Left lobe of liver (tissue), 2 donors: ENCODE measurements around the gene MISFA. TPM values are rescaled to one million over a fixed set of nuclear protein-coding genes. Genes with fewer than 3 reads are reported as not detected.
"Not testable (repeated sequence)": the region's sequence is repeated elsewhere in the genome, so short reads cannot be mapped to it uniquely, and the experiment has no call there.

Experiments used
- ATAC-seq: fragments of 200-7000 bp; cut with Tn5 transposase; one replicate; pipeline ENCODE4 v1.9.1; 2020; ENCODE audit warnings: mild to moderate bottlenecking, moderate library complexity
- DNase-seq: peaks from one replicate; pipeline ENCODE4 v3.0.0-alpha.2; 2020; ENCODE audit warnings: low spot score
- total RNA-seq: library from RNA; stranded (reverse); gene quantifications from one replicate; pipeline ENCODE4 v1.2.1, GENCODE V29; 2021
- donor health status: DM: no; HTN: no; CAD: no; lungs with moderate emphysema.
- donor health status: DM: no; HTN: yes; CAD: no.

The MISFA gene
- total RNA-seq, 1 donor from 2014 or later, result 1.2 TPM

DNA sequence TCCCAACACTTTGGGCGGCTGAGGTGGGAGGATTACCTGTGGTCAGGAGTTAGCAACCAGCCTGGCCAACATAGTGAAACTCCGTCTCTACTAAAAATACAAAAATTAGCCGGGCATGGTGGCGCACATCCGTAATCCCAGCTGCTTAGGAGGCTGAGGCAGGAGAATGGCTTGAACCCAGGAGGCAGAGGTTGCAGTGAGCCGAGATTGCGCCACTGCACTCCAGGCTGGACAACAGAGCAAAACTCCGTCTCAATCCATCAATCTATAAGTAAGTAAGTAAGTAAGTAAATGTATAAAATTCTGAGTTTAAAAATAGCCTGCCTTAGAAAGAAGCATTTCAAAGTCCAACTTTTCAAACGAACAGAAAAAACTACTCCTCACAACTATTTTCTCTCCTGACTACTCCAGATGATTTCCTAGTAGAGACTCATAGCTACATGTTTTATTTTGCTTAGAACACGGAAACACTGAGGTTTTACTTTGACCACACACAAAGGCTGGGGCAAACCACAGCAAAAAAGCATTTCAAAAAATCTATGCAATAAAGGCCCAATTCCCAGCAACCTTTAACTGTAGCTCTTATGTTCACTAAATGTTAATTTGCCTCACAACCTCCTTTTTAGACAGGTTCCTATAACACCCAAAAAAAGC is 18.2 kb downstream of the MISFA start:
- no peak for DNase-seq
- no peak for ATAC-seq

DNA sequence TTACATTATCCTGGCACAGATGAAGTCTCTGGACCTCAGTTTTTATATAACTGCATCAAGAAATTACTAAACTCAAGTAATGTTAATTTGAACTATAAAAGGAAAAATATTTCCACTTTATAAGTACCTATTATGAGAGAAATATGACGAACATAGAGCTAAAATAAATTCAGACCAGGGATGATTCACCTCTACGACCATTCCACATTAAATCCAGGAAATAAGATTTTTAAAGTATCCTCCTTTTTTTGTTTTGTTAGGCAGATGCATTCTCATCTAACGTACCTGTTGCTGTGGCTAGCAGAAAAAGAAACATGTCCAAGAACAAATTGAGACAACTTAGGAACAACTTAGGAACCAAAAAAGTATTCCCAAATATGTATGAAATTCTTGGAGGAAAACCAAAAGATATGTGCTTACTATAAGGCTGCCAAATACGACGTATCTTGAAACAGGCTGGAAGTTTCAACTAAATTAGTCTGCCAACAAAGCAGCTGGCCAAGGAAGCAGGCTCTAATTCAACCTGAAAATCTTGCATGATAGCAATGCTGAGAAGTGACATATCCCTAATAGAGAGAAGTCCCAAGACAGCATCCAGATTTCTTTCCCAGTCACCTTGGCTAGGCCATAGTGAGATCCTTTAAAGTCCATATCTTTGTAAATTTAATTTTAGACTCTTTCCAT is 18.9 kb downstream of the MISFA start:
- DNase-seq (no peak), ATAC-seq (peak; percentile 15)

DNA sequence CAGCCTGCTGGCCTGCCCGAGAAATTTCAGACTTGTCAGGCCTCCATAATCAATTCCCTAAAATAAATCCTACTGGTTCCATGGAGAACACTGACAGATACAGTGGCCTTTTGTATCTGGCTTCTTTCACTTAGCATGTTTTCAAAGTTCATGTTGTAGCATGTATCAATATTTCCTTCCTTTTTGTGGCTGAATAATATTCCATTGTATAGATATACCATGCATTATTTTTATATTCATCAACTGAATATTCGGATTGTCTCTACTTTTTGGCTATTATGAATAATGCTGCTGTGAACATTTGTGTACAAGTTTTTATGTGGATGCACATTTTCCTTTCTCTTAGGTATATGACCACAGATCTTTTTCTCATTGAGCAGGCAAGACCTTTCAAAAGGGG is 24.1 kb downstream of the MISFA start:
- no peak for DNase-seq
- no peak for ATAC-seq

DNA sequence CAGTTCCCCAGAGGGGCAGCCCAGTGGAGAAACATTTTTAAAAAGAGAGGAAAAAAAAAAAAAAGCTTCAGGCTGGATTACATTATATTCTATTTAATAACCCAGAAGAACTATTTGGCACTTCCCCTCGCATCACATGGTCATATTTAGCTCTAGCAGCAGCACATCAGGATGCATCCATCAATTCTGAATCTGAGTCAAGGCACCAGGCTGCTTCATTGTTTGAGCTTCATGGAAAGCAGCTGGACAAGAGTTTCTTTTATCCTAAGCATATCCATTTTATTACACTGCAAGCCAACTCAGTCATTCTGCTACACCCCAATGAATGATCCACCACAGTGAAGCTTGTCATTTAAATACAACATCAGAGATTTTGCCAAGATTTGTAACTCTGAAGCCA is 24.6 kb downstream of the MISFA start:
- DNase-seq, result no peak
- no peak for ATAC-seq

DNA sequence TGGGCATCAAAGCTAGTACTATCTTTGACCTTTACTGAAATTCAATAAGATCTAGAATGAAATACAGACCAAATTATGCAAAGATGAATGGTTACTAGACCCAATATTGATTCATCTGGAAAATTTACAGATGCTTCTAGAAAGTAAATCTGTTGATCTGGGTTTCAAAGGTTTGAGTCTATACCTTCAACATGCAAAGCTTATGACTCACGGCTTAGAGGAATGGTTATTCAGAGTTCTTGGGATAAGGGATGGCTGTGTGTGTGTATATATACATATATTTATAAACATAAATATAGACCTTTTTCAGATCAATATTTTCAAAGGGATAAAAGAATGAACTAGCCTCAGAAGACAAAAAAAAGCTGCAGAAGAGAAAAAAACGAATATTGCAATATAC is 33.3 kb downstream of the MISFA start:
- ATAC-seq, result no peak
- no peak for DNase-seq

DNA sequence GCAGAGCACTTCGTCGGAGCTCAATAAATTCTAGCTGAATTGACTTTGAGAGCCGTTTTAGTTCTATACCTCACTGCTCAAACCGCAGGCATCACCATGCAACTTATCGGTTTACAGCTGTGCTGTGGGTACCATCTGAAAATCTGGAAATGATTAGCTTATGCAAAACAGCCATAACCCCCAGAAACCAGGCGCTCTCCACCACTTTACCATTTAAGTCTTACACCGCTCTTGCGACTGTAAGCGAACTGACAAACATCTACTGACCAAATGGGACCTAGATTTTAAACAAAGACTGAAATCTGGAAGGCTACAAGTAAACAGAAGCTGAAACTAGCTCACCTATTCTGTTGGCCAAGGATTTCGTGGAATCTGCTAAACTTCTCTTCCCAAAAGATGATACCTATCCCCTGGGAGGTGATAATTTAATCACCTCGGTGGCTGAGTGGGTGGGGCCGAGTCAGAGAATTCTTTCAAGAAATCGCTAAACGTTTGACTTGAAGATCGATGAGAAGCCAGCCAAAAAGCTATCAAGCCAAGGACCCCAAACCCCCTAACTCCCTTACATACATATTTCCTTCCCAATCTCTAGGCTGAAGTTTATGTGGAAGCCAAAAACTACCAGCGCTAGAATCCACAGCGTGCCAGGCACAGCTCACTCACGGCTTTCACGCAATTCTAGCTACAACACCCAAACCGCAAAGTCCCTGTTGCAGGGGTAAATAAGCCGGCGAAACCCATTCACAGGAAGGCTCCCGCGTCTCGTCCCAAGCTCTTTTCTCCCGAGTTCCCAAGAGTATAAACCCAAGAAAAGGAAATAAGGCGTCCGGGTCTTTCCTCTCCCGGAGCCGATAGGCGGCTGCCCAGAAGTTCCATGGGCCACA is 33.9 kb downstream of the MISFA start:
- ATAC-seq (no peak), DNase-seq (no peak)

DNA sequence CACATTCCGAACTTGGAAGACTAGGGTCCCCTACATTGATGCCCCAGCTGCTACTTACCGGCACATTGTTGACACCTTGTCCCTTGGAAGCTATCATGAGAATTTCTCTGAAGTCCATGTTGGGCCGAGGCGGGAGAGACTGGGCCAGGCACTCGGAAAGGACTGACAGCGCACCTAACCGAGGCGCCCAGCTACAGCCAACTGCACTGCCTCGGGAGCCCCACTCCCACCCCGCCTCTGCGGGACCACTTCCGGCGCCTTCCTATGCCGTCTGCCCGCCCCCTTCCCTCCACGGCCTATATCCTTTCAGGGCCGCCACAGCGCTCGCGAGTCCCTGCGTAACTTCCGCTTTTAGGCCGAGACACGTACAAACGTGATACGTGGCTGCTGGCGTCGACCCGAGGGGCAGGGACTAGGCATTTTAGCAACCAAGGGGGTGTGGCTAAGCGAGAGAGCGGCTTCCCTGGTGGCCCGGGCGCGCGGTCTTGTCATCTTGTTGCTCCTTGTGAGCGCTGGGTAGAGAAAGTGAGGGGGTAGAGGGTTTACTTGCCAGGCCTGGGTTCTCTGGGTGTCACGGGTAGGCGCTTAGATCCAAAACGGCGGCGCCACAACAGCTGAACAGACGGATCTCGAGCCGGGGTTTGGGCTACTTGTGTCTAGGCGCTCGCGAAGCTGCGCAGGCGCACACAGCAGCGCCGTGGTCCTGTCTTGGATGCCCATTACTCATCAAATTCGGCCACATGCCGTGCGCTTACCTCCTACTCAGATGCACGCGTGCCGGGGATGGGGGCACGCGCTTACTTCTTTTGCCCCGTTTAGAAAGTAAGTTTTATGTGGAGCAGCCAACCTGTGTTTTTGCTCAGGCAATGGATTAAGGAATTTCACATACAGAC is 34.8 kb downstream of the MISFA start, which contains the start of gene SPTY2D1:
SPTY2D1 (minus strand) TSS at position 203 of the 893 bp plus-strand sequence; CDS start at position 118, 85 bp downstream.
- ATAC-seq (peak; percentile 98), DNase-seq (peak; percentile 99)

DNA sequence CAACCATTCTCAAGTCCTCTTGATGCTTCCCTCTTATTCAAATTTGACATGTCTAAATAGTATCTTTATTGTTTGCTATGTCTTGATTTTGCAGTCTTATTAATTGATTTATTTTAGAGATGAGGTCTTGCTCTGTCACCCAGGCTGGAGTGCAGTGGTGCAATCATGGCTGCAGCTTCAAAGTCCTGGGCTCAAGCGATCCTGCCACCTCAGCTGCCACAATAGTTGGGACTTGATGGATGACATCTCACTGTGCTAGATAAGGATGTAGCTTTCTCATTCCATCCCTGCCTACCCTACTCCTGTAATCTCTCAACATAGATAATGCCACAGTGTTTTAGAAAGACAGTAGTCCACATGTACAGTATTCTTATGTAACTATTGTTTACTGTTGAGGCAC is 42.1 kb downstream of the MISFA start:
- ATAC-seq, result no peak
- DNase-seq, result no peak

DNA sequence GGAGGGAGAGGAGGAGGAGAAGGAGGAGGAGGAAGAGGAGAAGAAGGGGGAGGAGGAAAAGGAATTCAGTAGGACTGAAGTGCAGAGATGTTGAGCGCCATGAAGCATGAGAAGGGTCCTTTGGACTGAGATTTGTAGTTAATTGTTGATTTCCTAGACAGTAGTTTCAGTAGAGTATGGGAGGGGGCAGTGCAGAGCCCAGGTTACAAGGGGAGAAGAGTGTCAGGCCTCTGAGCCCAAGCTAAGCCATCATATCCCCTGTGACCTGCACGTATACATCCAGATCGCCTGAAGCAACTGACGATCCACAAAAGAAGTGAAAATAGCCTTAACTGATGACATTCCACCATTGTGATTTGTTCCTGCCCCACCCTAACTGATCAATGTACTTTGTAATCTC is 43.4 kb downstream of the MISFA start:
- DNase-seq, ATAC-seq: not testable (repeated sequence)

DNA sequence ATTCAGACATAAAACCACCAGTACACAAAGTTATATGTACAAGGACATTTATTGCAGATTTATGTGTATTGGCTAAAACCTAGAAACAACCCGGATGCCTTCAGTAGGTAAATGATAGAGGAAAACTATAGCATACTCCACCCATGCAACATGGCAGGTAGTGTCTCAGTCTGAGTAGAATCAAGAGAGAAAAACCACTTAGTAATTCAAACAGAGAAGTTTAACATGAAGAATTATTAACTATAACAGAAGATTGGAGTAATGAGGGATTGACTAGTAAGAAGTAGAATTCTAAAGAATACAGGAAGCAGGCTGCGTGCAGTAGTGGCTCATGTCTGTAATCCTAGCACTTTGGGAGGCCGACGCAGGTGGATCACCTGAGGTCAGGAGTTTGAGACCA is 50.8 kb downstream of the MISFA start:
- ATAC-seq (no peak), DNase-seq (no peak)

DNA sequence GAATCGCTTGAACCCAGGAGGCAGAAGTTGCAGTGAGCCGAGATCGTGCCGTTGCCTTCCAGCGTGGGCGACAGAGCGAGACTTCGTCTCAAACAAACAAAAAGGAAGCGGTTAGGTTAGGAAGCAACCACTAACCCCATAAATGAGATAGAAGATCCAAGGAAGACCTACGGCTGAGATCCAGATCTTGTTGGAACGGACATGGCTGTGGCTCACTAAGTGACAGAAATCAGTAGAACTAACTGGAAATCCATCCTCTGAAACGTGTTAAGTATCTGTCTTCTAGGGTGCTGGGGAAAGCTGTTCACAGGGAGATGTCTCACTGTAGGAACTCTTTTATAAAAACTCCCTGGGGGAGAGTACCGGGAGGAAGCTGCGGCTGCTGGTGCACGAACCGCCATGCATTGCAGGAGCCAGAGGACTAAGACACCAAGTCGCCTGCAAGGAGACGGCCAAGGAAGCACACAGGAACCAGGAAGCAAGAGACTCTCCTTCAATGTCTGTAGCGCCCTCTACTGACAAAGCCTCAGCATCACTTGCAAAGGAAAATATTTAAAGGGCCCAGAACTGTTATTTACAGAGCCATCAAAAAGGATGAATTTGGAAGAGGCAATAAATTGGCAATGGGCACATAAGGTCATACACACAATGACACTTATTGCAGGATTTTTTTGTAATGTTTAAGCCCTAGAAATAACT is 51.4 kb downstream of the MISFA start:
- DNase-seq (peak; percentile 47), ATAC-seq (peak; percentile 75)

Other genes with a start within 250 kb of the MISFA start
- gene LDHA, start 205.2 kb upstream of the MISFA start, total RNA-seq, result 450 TPM
- not detected for gene LDHC, start 187.5 kb upstream of the MISFA start, total RNA-seq
- not detected for gene LDHAL6A, start 143.9 kb upstream of the MISFA start, total RNA-seq
- 16.8 TPM for gene TSG101, start 72.8 kb upstream of the MISFA start, total RNA-seq
- 8.2 TPM for gene UEVLD, start 11.1 kb upstream of the MISFA start, total RNA-seq
- 6.8 TPM for gene SPTY2D1, start 34.6 kb downstream of the MISFA start, total RNA-seq
- gene TMEM86A, start 99.0 kb downstream of the MISFA start, total RNA-seq, result 5.3 TPM
- 0.13 TPM for gene IGSF22, start 126.4 kb downstream of the MISFA start, total RNA-seq
- not detected for gene PTPN5, start 192.0 kb downstream of the MISFA start, total RNA-seq